Dedifferentiated amniotic fluid mesenchymal stem cell (primary cell): Measurements from ENCODE around the gene FGD5.

Experiments used
- DNase-seq: peaks from one replicate; pipeline ENCODE4 v3.0.0-alpha.2; 2016; ENCODE audit errors: extremely low spot score

Gene FGD5

DNA sequence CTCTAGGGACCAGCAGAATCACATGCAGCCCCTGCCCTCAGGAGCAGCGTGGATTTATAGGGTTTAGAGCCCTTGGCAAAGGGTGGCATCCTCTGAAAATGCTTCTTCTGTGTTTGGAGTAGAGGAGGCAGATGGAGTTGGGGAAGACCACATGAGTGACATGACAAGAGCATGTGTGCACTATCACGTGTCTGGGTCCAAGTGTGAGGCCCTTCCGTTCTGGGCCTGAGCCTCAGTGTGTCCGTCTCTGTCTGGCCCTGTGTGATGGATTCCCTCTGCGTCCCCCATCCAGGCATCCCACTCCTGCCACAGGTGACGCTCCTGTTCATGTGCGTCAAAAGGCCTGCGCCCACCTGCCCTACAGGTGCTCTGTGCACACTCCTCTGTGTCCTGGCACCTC, 30.1 kb downstream of the FGD5 start:
- DNase-seq, result no peak

DNA sequence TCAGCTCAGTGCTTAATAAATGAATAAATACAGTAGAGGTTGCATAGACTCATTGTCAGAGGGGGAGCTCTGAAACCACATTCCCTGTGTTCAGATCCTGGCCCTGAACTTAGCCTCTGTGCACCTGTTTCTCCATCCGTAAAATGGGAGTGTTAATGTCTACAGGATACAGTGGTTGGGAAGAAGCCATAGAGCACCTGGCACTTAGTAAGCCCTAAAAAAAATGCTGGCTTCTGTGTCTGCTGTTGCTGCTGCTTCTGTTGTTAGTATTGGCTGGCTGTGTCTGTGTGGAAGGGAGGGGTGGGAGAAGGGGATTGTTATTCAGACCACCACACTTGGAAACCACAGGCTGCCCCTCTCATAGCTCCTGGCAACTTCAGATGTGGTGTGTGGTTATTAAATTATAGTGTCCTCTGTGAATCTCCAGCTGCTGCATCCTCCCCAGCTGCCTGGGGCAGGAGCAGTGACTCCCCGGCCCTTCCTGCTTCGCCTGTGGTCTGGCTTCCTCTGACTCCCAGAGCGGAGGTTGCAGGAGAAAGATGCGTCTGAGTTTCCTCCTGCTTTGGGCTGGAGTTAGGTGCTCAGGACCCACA, 31.0 kb downstream of the FGD5 start:
- no peak for DNase-seq

DNA sequence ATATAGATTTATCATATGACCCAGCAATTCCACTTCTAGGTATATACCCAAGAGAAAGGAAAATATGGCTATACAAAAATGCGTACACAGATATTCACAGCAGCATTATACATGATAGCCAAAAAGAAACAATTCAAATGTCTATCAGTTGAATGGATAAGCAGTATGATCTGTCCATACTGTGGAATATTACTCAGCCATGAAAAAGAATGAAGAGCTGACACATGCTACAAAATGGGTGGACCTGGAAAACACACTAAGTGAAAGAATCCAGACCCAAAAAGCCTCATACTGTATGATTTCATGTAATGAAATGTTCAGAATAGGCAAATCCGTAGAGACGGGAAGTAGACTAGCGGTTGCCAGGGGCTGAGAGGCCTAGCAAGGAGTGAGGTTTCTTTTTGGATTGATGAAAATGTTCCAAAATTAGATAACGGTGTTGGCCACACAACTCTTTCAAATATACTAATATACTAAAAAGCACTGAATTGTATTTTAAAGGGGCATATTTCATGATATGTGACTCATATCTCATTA, 33.4 kb downstream of the FGD5 start:
- DNase-seq, result no peak

DNA sequence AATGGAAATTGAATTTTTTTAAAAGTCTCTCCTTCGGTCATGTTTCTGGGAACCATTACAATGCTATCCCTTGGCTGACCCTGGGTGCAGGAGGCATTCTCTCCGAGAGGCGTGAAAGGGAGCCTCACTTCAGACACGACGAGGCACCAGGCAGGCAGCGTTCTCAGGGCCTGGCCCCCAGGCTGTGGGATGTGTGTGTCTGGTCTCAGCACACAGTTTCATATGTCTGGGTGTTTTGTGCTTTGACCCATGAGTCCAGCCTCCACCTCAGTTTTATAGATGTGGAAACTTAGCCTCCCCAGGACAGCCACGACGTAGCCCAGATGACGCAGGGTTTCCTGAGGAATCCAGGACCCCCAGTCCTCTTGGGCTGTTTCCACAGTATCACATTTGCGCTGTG, 34.0 kb downstream of the FGD5 start:
- DNase-seq, result no peak

DNA sequence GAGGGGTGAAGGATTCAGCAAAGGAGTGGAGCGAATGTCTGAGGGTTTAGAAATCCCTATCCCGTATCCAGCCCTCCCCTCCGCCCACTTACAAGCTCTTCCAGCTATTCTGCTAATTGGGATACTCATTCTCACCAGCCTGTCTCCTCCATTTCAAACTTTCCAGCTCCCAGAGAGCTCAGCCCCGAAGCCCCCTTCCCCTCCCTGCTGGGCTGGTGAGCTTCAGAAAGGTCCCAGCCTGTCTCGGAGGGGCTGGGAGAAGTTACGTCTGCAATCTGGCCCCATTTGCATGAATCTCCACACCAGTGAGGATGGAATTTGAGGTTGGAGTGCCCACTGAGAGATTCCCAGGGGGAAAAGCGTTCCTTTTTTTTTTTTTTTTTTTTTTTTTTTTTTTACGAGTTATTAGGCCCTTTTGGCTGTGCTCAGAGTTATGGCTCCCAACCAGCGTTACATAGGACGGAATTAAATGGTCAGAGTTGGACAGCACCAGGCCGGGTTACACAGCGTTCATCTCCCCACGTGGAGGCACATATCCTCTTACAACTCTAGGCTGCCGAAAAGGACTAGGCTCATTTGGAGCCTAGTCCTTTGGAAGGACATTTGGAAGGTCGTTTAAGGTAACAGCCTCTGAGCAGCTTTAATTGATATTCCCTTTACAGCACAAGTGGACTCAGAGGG, 34.6 kb downstream of the FGD5 start:
- DNase-seq, result no peak

DNA sequence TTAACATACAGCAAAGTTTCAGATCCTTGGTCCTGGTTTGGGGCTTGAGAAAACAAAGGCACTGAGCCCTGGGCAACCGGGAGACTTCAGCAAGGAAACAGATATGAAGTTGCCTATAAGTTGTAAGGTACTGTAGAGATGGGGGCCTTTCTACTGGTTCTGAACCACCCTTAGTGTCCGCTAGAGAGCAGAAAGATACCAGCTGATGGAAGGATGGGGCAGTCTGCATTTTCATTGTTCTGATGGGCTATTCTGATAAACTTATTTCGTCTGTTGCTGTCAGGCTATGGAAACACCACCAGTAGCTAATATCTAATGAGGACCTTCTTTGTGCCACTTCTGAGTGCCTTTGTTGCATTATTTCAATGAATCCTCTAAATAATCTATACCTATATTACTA, 38.7 kb downstream of the FGD5 start:
- DNase-seq, result no peak

DNA sequence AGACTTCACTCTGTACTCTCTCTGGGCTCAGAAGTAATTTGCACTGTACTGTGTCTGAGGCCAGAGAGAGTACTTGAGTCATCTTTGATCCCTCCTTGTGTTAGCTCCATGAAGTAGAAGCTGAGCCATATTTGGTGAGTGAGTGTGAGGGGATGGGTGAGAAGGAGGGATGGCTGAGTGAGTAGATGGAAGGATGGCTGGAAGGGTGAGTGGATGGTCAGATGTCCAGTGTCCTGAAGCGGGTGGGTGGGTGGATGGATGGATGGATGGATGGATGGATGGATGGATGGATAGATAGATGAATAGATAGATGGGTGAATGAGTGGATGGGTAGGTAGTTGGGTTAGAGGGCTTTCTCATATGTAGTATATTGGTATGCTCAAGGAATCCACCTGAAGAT, 39.3 kb downstream of the FGD5 start:
- DNase-seq, result no peak

DNA sequence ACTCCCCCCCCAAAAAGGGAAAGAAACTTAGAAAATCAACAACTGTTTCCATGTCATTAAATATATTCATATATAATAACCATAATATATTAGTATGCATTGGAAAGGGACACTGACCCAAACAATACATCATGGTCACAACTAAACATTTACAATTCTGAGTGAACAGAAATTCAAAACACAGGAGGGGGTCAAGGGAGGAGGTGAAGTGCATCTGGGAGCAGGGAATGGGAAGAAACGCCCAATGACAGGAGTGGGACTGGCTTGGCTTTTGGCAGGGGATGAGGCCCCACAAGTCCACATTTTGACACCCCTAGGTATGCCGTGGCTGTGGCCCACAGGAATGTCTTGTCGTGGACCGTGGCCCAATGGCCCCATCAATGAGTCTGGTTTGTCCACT, 41.1 kb downstream of the FGD5 start:
- no peak for DNase-seq

DNA sequence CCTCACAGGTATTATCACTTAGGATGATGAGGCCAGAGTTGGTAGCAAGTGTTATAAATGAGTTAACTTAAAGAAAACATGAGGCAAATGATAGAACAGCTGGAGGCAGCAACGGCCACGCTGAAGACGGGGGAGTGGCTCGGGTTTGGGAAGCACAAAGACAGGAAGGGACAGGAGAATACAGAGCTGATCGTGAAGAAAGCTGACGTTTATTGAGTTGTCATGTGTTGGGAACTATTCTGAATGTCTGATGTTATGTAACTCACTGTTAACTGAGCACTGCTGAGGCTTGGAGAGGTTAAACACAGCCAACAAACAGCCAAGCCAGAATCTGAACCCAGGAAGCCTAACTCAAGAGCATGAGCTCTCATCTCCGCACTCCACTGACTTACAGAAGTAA, 42.3 kb downstream of the FGD5 start:
- no peak for DNase-seq

DNA sequence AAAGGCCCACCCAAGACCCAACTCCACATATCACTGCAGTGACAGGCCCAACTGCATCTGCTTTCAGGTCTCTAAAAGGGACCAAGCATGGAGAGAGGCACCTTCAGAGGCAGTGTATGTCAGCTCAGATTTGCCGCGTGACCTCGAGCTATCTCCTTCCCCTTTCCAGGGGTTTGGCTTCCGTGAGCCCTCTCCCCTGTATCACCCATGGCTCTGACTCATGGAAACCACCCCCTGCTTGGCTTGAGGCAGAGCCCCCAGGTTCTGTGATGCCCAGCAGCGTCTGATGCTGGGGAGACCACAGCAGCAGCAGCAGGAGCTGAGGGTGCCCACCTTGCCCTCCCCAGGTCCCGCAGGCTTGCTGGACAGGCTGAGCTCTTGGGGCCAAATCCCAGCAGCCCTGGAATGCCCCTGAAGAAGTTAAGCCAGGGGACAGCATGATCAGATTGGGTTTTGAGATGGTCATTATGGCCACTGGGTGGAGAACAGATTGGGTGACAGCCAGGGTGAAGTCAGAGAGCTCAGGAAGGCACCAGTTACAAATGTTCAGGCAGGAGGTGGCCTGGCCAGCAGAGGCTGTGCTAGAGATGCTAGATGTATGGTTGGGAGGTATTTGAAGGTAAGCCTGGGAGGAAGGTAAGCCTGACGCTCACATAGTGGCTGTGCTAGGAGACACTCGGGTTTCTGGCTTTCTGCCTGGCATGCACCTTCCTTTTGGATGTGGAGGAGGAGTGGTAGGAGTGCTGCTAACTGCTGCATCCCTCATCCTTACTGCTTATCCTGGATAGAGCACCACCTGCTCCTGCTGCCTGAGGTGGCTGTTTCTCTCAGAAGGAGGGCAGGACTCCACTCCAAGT, 42.9 kb downstream of the FGD5 start:
- no peak for DNase-seq

DNA sequence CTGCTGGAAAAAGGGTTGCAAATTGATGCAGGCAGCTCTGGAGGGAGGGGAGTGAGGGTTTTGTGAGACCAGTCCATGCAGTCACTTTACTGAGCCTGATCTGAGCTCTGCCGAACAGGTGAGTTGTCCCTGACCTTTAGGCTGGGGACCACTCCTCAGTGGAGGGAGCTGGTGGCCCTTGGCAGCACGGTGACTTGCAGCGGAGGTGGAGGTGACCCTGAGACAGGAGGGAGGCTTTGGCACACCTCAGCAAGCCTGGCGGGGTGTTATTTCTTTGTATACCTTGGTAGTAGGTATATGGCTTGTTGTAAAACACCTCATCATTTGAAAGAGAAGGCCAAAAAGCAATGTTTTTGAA, 43.5 kb downstream of the FGD5 start:
- DNase-seq, result no peak

DNA sequence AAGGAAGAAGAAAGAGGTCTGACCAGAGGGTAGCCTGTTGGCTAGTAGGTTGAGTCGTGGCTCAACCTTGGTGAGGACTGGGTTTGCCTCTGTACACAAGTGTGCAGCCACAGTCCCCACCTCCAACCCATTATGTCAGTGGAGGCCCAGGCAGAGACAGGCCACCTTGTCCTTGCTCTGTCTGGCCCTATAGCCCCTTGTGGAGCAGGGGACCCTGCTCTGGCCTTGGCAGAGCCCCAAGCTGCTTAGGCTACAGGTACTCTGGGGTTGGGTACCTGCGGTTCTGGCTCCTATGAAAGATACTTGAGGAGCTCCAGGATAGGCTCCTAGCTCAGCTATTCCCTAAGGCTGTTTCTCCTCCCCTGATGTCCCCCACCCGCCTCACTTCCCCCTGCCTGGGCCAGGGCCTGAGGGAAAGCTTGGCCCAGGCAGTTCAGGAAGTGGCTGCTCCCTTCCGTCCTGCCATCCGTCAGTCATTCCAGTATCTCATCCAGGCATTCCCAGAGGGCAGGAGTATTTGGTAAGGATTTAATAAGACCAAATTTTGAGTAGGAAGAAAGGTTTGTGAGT, 44.0 kb downstream of the FGD5 start:
- no peak for DNase-seq

DNA sequence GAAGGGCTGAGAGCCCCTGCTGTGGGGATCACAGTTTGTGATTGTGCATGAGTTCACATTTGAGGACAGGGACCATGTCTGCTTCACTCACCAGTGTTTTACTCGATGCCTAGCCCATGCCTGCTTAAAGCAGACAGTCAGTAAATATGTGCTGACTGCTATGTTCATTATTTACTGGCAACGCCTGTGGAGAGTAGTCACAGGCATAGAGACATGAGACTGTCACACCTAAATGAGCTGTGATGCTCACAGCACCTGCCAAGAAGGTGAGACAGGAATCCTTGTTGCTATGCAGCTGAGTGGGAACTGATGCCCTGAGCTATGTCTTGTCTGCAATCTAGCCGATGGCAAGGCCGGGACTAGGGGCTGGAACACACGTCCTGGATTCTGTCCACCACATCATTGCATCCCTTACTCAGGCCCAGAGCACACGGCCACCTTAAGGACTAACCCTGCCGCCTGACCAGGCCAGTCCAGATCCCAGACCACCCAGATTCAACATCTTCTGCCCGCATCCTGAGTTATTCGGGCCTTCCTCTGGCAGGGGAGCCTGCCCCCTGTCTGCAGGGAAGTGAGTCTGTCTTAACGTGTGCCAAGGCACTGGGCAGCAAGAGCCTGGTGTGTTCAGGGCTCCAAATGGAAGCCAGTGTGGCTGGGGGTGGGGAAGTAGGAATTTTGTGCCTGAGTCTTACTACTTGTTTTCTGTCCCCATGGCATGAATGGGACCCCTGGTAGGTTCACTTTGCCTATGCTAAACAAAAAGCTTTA, 44.8 kb downstream of the FGD5 start:
- DNase-seq, result no peak

DNA sequence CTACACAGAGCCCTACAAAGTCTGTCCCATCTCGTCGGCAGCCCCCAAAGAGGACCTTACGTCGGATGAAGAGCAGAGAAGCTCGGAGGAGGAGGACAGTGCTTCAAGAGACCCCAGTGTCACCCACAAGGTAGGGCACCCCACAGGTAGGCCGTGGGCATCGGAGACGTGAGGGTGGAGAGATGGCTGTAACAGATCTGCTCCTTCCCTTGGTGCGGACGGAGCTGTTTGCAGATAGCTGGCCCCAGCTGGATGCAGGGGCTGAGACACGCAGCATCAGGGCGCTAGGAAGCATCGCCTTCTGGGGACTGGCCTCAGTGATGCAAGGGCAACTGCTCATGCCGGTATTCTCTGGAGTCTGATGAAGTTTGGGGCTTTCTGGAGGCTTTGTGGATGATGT, 45.4 kb downstream of the FGD5 start:
- DNase-seq, result no peak

DNA sequence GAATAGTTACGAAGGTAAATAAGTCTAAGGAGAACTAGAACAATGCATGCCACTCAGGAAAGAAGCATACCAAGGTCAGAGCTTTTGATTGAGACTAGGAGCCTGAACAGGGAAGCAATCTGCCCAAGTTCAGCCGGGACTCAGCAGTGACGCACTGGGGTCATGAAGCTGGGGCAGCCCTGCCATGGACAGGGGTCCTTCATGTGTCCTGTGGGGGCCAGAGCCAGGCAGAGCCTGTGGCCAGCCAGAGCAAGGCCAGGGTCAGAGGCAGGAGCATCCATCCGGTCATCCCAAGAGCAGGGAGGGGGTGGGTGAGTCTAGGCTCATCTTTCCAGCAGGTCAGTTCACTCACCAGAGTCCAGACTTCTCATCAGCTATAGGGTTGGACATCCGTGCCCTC, 47.9 kb downstream of the FGD5 start:
- no peak for DNase-seq

DNA sequence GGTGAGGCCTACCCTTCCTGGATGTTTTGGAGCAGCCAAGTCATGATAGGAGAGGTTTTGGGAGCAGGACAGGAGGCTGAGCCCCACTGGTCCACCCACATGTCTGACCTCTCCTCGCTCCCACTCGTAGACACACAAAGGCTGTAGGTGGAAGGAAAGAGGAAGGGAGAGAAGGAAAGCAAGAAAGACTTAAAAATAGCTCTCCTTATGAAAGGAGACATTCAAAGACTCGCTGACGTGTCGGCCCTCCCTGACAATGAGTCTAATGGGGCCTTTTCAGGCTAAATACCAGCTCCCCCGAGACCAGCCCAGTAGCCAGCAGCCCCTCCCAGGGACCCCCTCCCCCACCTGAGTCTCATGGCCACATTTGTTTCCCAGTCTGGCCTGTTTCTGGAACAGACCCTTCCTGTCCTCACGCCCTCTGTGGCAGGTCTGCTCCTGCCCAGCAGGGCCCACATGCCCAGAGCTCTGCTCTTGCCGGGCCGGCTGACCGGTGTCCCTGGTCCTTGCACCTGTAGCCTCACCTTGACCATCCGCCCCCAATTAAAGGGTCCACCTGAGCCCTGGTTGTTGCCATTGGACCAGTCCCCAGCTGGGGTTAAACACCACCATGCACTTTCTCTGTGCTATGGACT, 49.3 kb downstream of the FGD5 start:
- no peak for DNase-seq

DNA sequence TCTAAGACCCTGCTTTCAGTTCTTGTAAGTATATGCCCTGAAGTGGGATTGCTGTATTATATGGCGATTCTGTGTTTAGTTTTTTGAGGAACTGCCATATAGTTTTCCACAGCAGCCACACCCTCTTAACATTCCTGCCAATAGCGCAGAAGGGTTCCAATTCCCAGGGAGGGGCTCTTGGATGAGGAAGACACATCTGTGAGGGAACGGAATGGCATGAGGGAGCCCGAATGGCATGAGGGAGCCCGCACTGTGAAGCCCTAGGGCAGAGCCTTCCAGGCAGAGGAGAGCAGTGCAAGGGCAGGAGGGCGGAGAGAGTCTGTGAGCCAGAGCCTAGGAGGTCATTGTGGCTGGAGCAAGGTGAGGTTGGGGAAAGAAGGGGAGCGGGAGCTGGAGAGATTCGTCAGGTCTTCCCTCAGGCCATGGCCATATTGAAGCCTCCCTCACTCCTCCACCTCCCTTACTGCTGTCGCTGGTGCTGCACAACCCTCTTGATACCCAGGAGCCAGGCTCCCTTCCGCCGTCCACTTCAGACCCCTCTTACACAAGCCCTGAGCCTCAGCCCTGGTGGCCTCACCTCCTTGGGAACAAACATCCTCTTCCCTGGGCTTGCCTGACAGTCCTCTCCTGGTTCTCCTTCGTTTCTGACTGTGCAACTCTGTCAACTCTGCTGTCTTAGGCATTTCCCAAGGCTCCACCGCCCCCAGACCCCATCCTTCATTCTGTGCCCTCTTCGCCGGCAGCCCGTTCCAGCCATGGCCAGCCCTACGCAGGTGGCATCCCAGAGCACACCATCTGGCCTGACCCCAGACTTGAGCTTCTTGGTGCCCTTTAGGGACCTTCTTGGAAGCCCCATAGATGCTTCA, 51.4 kb downstream of the FGD5 start:
- no peak for DNase-seq

DNA sequence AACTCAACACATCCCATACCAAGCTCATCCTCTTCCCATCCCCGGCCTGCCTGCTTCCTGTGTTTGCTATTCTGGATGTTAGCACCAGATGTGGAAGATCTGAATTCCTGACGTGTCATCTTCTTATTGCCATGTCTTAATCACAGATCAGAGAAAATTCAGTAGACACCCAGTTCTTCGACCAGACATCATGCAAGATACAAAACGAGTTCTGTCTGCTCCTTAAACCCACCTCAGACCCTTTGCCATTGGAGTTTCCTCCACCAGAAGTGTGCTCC, 52.0 kb downstream of the FGD5 start:
- DNase-seq, result no peak

DNA sequence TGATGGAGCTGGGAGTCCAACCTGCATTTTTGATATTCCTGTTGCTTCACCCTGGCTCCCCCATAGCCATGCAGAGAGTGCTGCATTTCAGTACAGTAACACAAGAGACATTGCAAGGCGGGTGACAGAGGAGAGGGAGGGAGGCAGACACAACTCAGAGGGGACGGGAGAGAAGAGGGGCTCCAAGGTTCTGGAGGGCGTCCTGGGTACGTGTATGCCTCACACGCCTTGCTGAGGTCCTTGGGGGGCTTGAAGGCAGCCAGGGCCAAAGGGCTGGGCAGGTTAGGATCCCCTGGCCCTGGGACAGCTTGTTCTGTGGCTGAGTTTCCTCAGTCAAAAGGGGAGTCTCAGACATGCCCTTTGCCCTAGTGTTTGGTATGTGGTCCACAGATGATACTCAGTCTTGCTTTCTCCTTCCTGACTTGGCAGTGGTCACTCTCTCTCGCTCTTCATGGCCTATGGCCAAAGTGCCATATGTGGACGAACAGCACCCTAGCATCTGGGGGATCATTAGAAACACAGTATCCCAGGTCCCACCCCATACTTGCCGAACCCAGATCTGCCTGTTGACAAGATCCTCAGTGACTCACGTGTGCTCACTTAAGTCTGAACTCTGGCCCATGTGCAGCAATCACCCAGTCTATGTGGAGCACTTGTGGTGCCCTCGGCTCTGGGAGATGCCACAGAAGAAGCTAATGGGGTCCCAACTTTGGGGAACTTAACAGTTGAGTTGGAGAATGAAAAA, 52.9 kb downstream of the FGD5 start:
- no peak for DNase-seq

DNA sequence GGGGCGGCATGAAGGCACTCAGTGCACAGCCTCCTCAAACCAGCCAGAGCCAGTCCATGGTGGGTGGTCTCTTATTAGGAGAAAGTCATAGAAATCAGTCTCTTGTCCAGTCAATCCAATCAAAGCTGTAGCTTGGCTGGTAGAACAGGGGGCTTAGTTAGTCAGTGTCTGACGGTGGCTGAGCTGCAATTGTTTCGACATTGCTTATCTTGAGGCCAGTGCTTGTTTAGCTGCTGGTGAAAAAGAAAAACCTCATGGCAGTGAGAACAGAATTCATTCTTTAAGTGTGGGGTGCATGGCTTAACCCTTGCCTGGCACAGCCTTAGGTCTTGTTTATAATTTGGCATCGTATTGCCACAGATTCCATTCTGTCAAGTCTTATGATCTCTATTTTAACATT, 53.9 kb downstream of the FGD5 start:
- DNase-seq, result no peak
